Adipocyte (in vitro differentiated cells): ENCODE measurements around the gene COLEC11.
A peak's percentile ranks its signal among the peaks of the same experiment; 100 is the strongest.
"Not testable (repeated sequence)": the region's sequence is repeated elsewhere in the genome, so short reads cannot be mapped to it uniquely, and the experiment has no call there.

ENCODE experiments used
- DNase-seq: peaks from one replicate; pipeline ENCODE4 v3.0.0-alpha.2; 2015; ENCODE audit warnings: low read depth
- H3K27me3 ChIP-seq: replicated peaks from 2 replicates; pipeline ENCODE4 v1.7.0; 2013; ENCODE audit warnings: mild to moderate bottlenecking, low read length, moderate library complexity; ENCODE audit not compliant: control insufficient read depth, insufficient read depth
- H3K36me3 ChIP-seq: 2 replicates; pipeline ENCODE4 v1.7.0; 2013; ENCODE audit warnings: low read length, mild to moderate bottlenecking, moderate library complexity; ENCODE audit not compliant: control insufficient read depth, insufficient read depth, severe bottlenecking
- H3K4me1 ChIP-seq: 2 replicates; pipeline ENCODE4 v1.7.0; 2013; ENCODE audit warnings: mild to moderate bottlenecking, low read length, moderate library complexity; ENCODE audit not compliant: control insufficient read depth, insufficient read depth
- H3K4me3 ChIP-seq: 2 replicates; pipeline ENCODE4 v1.7.0; 2013; ENCODE audit warnings: mild to moderate bottlenecking, low read length, moderate library complexity
- H3K9ac ChIP-seq: 2 replicates; pipeline ENCODE4 v1.7.0; 2013; ENCODE audit warnings: mild to moderate bottlenecking, low read length, moderate library complexity
- H3K9me3 ChIP-seq: 2 replicates; pipeline ENCODE4 v1.7.0; 2013; ENCODE audit warnings: mild to moderate bottlenecking, low read length, moderate library complexity; ENCODE audit not compliant: control insufficient read depth

COLEC11 gene

GRCh38 chr2:3652896-3653625 is 58.1 kb downstream of the COLEC11 start:
- Histone ChIP-seq H3K9me3 (peaks cover 8% of the 10 kb centered on the region), H3K4me3 (no peak overlapping the region), H3K9ac (no peak overlapping the region), H3K36me3 (no peaks in the 10 kb centered on the region), H3K4me1 (peaks cover 6% of the 10 kb centered on the region), H3K27me3 (peaks cover 18% of the 10 kb centered on the region)
- DNase-seq: no peak

- Histone ChIP-seq H3K36me3 (no peaks in the 10 kb centered on the region), H3K9me3 (peaks cover 8% of the 10 kb centered on the region), H3K4me1 (peaks cover 7% of the 10 kb centered on the region), H3K4me3 (no peak overlapping the region), H3K27me3 (peaks cover 14% of the 10 kb centered on the region), H3K9ac (no peak overlapping the region)
- DNase-seq: no peak
These were observed 59.1 kb downstream of the COLEC11 start for GRCh38 chr2:3654011-3654410.

DNA sequence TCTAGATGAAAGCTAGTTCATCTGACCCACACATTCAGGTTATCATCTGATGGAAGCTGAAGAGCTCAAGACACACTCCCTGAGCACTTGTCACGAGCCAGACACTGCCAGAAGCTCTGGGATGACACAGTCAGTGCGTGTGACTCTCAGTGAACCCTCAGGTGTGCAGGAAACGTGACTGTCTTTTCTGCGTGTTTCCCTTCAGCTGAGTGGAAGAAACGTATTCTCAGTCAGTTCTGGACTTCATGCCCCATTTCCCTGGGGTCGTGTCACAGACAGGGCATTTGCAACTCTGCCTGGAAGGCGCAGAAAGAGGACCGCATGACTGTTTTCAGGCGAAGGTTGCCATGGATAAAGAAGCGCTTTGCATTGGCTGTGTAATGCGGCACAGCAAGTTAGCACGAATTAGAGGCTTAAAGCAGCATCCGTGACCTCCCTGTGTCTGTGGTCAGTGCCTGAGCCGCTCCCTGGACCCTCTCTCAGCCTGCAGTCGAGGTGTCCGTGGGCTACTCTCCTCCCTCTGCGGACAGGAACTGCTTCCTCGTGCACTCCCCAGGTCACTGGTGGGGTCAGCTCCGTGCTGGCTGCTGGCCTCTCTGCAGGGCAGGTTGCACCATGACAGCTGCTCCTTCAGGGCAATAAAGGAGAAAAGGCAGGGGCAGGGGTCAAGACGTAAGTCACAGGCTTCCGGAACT is 59.8 kb downstream of the COLEC11 start:
- Histone ChIP-seq H3K4me1 (peaks cover 14% of the 10 kb centered on the region), H3K9ac (no peak overlapping the region), H3K27me3 (peaks cover 13% of the 10 kb centered on the region), H3K4me3 (no peak overlapping the region), H3K36me3 (no peaks in the 10 kb centered on the region), H3K9me3 (peaks cover 8% of the 10 kb centered on the region)
- no peak for DNase-seq

- peaks cover 8% of the 10 kb centered on the region for H3K9me3 ChIP-seq
- peaks cover 10% of the 10 kb centered on the region for H3K27me3 ChIP-seq
- H3K9ac ChIP-seq: no peak overlapping the region
- no peaks in the 10 kb centered on the region for H3K36me3 ChIP-seq
- no peak overlapping the region for H3K4me3 ChIP-seq
- peaks cover 17% of the 10 kb centered on the region for H3K4me1 ChIP-seq
- no peak for DNase-seq
These were observed 61.2 kb downstream of the COLEC11 start for GRCh38 chr2:3655871-3656761.

DNA sequence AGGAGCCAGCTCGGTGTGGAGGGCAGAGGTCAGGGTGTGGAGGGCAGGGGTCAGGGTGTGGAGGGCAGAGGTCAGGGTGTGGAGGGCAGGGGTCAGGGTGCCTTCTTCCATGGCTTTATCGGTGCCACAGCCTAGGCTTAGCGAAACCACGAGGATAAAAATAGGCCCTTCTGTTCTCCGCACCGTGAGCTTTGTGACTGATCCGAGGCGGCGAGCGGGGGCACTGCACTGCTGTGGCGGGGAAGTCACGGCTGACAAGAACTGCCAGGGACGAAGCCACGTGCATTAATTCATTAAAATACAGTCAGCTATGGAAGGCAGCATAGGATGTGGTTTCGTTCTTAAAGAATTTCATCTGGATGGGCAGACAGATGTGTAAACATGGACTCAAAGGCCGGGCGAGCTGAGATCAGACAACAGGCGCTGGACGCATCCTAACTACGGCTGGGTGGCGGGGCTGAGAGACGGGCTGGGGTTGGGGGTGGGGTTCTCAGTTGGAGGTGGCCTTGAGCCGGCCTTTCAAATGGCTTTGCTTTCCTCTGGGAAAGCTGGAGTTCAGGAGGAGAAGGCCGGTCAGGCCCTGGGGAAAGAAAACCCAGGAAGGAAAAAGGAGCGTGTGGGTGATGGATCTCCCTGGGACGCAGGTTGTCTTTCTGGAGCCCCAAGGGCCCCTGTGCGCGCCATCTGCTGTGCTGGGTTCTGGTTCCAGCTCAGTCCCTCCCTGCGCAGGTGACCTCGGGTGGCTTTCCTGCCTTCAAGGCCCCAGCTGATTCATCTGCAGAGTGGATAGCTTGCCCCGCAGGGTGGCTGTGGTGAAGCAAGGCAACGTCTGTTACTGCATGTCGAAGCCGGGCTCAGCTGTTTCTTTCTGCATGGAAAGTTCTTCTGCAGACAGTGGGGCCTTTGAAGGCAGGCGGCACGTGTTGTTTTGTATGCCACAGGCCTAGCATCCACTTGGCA is 62.1 kb downstream of the COLEC11 start:
- Histone ChIP-seq H3K27me3 (peaks cover 10% of the 10 kb centered on the region), H3K4me1 (peaks cover 11% of the 10 kb centered on the region), H3K36me3 (no peaks in the 10 kb centered on the region), H3K9ac (no peak overlapping the region), H3K4me3 (no peak overlapping the region), H3K9me3 (peaks cover 8% of the 10 kb centered on the region)
- DNase-seq: peak; percentile 68

DNA sequence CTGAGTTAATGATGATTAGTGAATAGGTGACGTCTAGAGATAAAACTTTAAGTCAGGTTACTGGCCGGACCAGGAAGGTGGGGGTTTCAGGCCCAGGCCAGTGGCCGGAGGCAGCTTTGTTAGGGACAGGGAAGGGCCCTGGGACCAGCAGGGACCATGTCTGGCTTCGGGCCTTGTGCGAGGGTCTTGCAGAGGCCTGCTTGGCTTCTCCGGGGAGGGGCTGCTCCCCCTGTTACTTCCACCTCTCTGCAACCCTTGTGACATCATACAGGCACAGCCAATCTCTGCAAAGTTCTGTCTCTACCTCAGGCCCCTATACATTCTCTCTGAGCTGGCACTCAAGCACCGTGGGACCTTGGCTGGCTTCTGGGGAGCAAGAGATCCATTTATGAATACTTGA is 63.0 kb downstream of the COLEC11 start, which contains the start of gene ALLC:
Gene ALLC (plus strand): TSS at position 320 of the 400 bp plus-strand sequence. CDS start 12,958 bp downstream, outside the sequence.
- Histone ChIP-seq H3K9me3 (peaks cover 8% of the 10 kb centered on the region), H3K27me3 (peaks cover 10% of the 10 kb centered on the region), H3K36me3 (no peaks in the 10 kb centered on the region), H3K9ac (peak within 1 kb of the TSS; percentile 12), H3K4me1 (peaks cover 11% of the 10 kb centered on the region), H3K4me3 (no peak within 1 kb of the TSS)
- no peak for DNase-seq

GRCh38 chr2:3659447-3660432 is 64.8 kb downstream of the COLEC11 start:
- Histone ChIP-seq H3K9ac (peak overlapping the region; percentile 41), H3K4me3 (no peak overlapping the region), H3K4me1 (peaks cover 11% of the 10 kb centered on the region), H3K9me3 (no peaks in the 10 kb centered on the region), H3K27me3 (peaks cover 15% of the 10 kb centered on the region), H3K36me3 (no peaks in the 10 kb centered on the region)
- no peak for DNase-seq

GRCh38 chr2:3660640-3661039 is 65.7 kb downstream of the COLEC11 start:
- H3K4me1 ChIP-seq: peaks cover 11% of the 10 kb centered on the region
- not testable (repeated sequence) for H3K9me3 ChIP-seq, H3K36me3 ChIP-seq, H3K27me3 ChIP-seq, H3K4me3 ChIP-seq, H3K9ac ChIP-seq, DNase-seq

DNA sequence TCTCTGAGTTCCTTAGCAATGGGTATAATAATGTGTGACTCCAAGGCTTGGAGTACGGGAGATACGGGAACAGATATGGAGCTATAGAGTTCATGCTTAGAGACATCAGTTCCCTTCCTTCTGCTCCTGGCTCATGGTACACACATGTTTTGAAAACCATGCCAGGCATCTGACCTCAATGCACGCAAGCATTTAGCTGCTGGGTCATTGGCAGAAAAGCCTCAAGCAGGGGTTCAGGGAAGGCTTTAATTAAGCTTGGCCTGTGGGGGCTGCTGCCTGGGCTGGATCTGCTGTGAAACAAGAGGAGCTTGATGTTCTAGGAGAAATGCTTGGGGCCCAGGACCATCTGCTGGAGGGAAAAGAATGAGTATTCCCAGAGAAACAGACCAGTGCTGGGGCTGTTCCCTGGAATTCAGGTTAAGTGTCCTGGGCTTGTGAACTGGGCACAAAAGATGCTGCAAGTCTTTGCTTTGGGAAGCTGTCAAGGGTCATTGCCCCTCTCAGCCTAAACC is 66.3 kb downstream of the COLEC11 start:
- Histone ChIP-seq H3K36me3 (no peaks in the 10 kb centered on the region), H3K4me1 (peaks cover 11% of the 10 kb centered on the region), H3K27me3 (peaks cover 5% of the 10 kb centered on the region), H3K4me3 (no peak overlapping the region), H3K9ac (no peak overlapping the region), H3K9me3 (no peaks in the 10 kb centered on the region)
- DNase-seq: peak; percentile 8
